A549 (cell line): ENCODE measurements around the gene SAGE1. TPM values are rescaled to one million over a fixed set of nuclear protein-coding genes. Genes with fewer than 3 reads are reported as not detected.

Experiments
- ATAC-seq, 2 experiments: fragments of 200-7000 bp in 1 of 2; fragments of >200 bp in 1 of 2; cut with Nextera tagmentation in 1 of 2; cut with Tn5 transposase in 1 of 2; 3 replicates each; pipeline versions ENCODE4 v1.8.0 to v1.9.1; 2018 to 2020; ENCODE audit warnings: mild to moderate bottlenecking in 1 of 2, moderate library complexity in 1 of 2
- CTCF ChIA-PET: fragments of 300-600 bp; sonication (Branson Sonifier 250); formaldehyde crosslinking; extraction: SDS; loops from one replicate; lab custom pipeline; 2021; ENCODE audit warnings: antibody characterized with exemption, inconsistent platforms; lab: Yijun Ruan, JAX
- POLR2A ChIA-PET: fragments of 350-600 bp; formaldehyde crosslinking; extraction: SDS; loops from one replicate; lab custom pipeline; 2021; ENCODE audit warnings: antibody characterized with exemption, inconsistent platforms; lab: Yijun Ruan, JAX
- DNase-seq, 2 experiments: peaks; one replicate each; pipeline versions ENCODE4 v3.0.0 to v3.0.0-alpha.2; 2011 to 2016; ENCODE audit warnings: low read depth in 1 of 2, low spot score in 1 of 2
- FAIRE-seq: peaks from 2 replicates; lab custom pipeline; 2011; peaks lifted over from hg19 to GRCh38; lab: Jason Lieb, UNC
- H3K27ac ChIP-seq, 2 experiments: fragments of >200 bp; sonication (Bioruptor Twin); formaldehyde crosslinking; 3 replicates each; pipeline ENCODE4 v1.5.1; 2016 to 2017
- H3K4me1 ChIP-seq: fragments of >200 bp; sonication (Bioruptor Twin); formaldehyde crosslinking; 3 replicates; pipeline ENCODE4 v1.6.1; 2016
- H3K4me2 ChIP-seq: fragments of >200 bp; sonication (Bioruptor Twin); formaldehyde crosslinking; 3 replicates; pipeline ENCODE4 v1.6.1; 2016
- H3K4me3 ChIP-seq: fragments of >200 bp; sonication (Bioruptor Twin); formaldehyde crosslinking; 3 replicates; pipeline ENCODE4 v1.5.1; 2016
- H3K9me3 ChIP-seq: fragments of >200 bp; sonication (Bioruptor Twin); formaldehyde crosslinking; 3 replicates; pipeline ENCODE4 v1.6.1; 2016
- CBX2 ChIP-seq: fragments of 200-600 bp; sonication (generic); IDR thresholded peaks from 2 replicates; pipeline ENCODE4 v1.6.1; 2016; ENCODE audit warnings: low read depth, mild to moderate bottlenecking, borderline replicate concordance
- CBX8 ChIP-seq: fragments of 200-600 bp; sonication (generic); IDR thresholded peaks from 2 replicates; pipeline ENCODE4 v1.6.1; 2016
- CEBPB ChIP-seq, 2 experiments: fragments of >200 bp in 1 of 2; sonication (Bioruptor Twin) in 1 of 2; formaldehyde crosslinking in 1 of 2; IDR thresholded peaks; 2 replicates each; pipeline ENCODE4 v1.6.1; 2012 to 2016
- CTCF ChIP-seq: fragments of >200 bp; sonication (Bioruptor Twin); formaldehyde crosslinking; IDR thresholded peaks from 3 replicates; pipeline ENCODE4 v1.5.1; 2016
- EHF ChIP-seq: fragments of 250-450 bp; sonication (Bioruptor Pico); IDR thresholded peaks from 2 replicates; pipeline ENCODE4 v1.5.0; 2020; ENCODE audit warnings: mild to moderate bottlenecking
- EHMT2 ChIP-seq: fragments of 200-600 bp; sonication (generic); IDR thresholded peaks from 2 replicates; pipeline ENCODE4 v1.6.1; 2016; ENCODE audit warnings: antibody characterized with exemption, low read depth, mild to moderate bottlenecking, moderate library complexity
- ELK1 ChIP-seq: fragments of 150-350 bp; IDR thresholded peaks from 2 replicates; pipeline ENCODE4 v1.6.1; 2014; ENCODE audit warnings: low read depth, mild to moderate bottlenecking, low read length
- HOXB13 ChIP-seq: fragments of 250-450 bp; sonication (Bioruptor Pico); IDR thresholded peaks from 2 replicates; pipeline ENCODE4 v1.5.0; 2020; ENCODE audit warnings: low read depth, mild to moderate bottlenecking, moderate library complexity
- MYC ChIP-seq: IDR thresholded peaks from 2 replicates; pipeline ENCODE4 v1.6.1; 2012; ENCODE audit warnings: mild to moderate bottlenecking, inconsistent platforms, low read length, improper control_type of control experiment, borderline replicate concordance
- PBX3 ChIP-seq: IDR thresholded peaks from 2 replicates; pipeline ENCODE4 v1.6.1; 2012
- POLR2AphosphoS2 ChIP-seq: conservative IDR thresholded peaks from 2 replicates; pipeline ENCODE4 v1.6.1; 2012; ENCODE audit warnings: low read length, improper control_type of control experiment, inconsistent platforms
- RAD21 ChIP-seq, 2 experiments: fragments of >200 bp in 1 of 2; sonication (Bioruptor Twin) in 1 of 2; formaldehyde crosslinking in 1 of 2; IDR thresholded peaks in 1 of 2; conservative IDR thresholded peaks in 1 of 2; 2 replicates in 1 of 2; 3 replicates in 1 of 2; pipeline ENCODE4 v1.6.1; 2012 to 2018; ENCODE audit warnings: inconsistent platforms in 1 of 2
- SMC3 ChIP-seq: fragments of >200 bp; sonication (Bioruptor Twin); formaldehyde crosslinking; IDR thresholded peaks from 3 replicates; pipeline ENCODE4 v1.6.1; 2018; ENCODE audit warnings: inconsistent platforms
- TP53 ChIP-seq: fragments of 250-450 bp; sonication (Bioruptor Pico); IDR thresholded peaks from 2 replicates; pipeline ENCODE4 v1.5.0; 2021; ENCODE audit warnings: mild to moderate bottlenecking, moderate library complexity
- ZFP36 ChIP-seq: fragments of 450-650 bp; IDR thresholded peaks from 2 replicates; pipeline ENCODE4 v1.6.1; 2014; ENCODE audit warnings: borderline replicate concordance; ENCODE audit not compliant: partially characterized antibody
- ZNF302 ChIP-seq: fragments of 250-450 bp; sonication (Bioruptor Pico); IDR thresholded peaks from 2 replicates; pipeline ENCODE4 v1.9.0; 2021; ENCODE audit warnings: inconsistent platforms, mild to moderate bottlenecking, moderate library complexity
- WGBS: methylation state at CpG from one replicate; pipeline ENCODE4 v1.1.6; 2017; ENCODE audit errors: missing lambda C conversion rate; 5-methylcytosine and 5-hydroxymethylcytosine counted together
- polyA plus RNA-seq, 4 experiments: library from polyadenylated mRNA; depleted of rRNA in 3 of 4; stranded (reverse); fragments of >200 nt; fragmentation: RNase III in 1 of 4; extraction: RNeasy Plus Mini Kit Qiagen cat#74134 plus additional on column Dnase treatment in 1 of 4; gene quantifications; 2 replicates in 3 of 4; 3 replicates in 1 of 4; pipeline ENCODE4 v1.2.3, GENCODE V29; 2011 to 2017

The SAGE1 gene
- polyA plus RNA-seq, 2 of the 4 experiments (the other 2 are of a cell fraction), result 0.03 to 0.06 TPM

GRCh38 chrX:135931644-135932487, 38.4 kb downstream of the SAGE1 start:
- peak; percentile 74 to 95; a peak in 4 of 6 replicates for ATAC-seq
- TF ChIP-seq PBX3 (no peak), CTCF (peak; percentile 46), SMC3 (peak; percentile 31; the same call in 1 of the 3 replicates), ELK1 (no peak), RAD21 (conservative IDR thresholded peaks at IDR 0.05 in 1 of 2, IDR thresholded peaks at IDR 0.05 in 1 of 2) (peak; percentile 58 to 59), HOXB13 (CRISPR knock-in tag) (no peak)
- no peak for FAIRE-seq
- Histone ChIP-seq H3K4me3 (no peak overlapping the region), H3K27ac (no peak overlapping the region), H3K9me3 (no peaks in the 10 kb centered on the region), H3K4me2 (no peak overlapping the region), H3K4me1 (no peaks in the 10 kb centered on the region)
- peak in 1 of 2 experiments; percentile 42 for DNase-seq
- 30% methylated on average over 18 of the region's 19 CpGs for WGBS
- ChIA-PET CTCF (interaction anchor here (0.9 to 3.4 kb wide), 8 partner anchors 10 to 38 kb away, joined by 3 to 20 read pairs (median 3); no protein-coding TSS in a partner anchor), POLR2A (no interaction called here)

GRCh38 chrX:135944486-135944885, 51.0 kb downstream of the SAGE1 start:
- no peak for ATAC-seq
- Histone ChIP-seq H3K27ac (no peak overlapping the region), H3K4me1 (no peaks in the 10 kb centered on the region), H3K4me3 (no peak overlapping the region), H3K4me2 (no peak overlapping the region), H3K9me3 (no peaks in the 10 kb centered on the region)
- no peak for TF ChIP-seq CBX8
- TF ChIP-seq CEBPB (IDR thresholded peaks at IDR 0.05), result no peak
- TF ChIP-seq PBX3, result no peak
- TF ChIP-seq EHMT2, result no peak
- no peak for TF ChIP-seq ZFP36
- TF ChIP-seq TP53, result no peak
- TF ChIP-seq EHF (CRISPR knock-in tag), result no peak
- TF ChIP-seq POLR2AphosphoS2, result no peak
- TF ChIP-seq CBX2, result no peak
- DNase-seq, result no peak
- 32% methylated on average over 2 of the region's 2 CpGs for WGBS
- ChIA-PET CTCF (no interaction called here), POLR2A (no interaction called here)
- FAIRE-seq, result no peak

GRCh38 chrX:135951291-135951690, 57.8 kb downstream of the SAGE1 start:
- no peak for FAIRE-seq
- Histone ChIP-seq H3K4me1 (no peaks in the 10 kb centered on the region), H3K4me3 (no peak overlapping the region), H3K4me2 (no peak overlapping the region), H3K27ac (no peak overlapping the region), H3K9me3 (no peaks in the 10 kb centered on the region)
- 51% methylated on average over 4 of the region's 4 CpGs for WGBS
- TF ChIP-seq MYC (no peak), ZNF302 (CRISPR knock-in tag) (no peak), CTCF (no peak)
- POLR2A ChIA-PET, result no interaction called here
- ATAC-seq, result peak in 1 of 2 experiments; percentile 50; a peak in 2 of 6 replicates
- DNase-seq, result no peak
- CTCF ChIA-PET, result no interaction called here
